K562 (cell line): Measurements from ENCODE around the gene STRIP1.

Experiments used
- FOS ChIP-seq: IDR thresholded peaks from 3 replicates; pipeline ENCODE4 v1.6.1; 2011; ENCODE audit not compliant: insufficient read length; ENCODE audit errors: extremely low read depth
- TBL1XR1 ChIP-seq, 2 experiments: IDR thresholded peaks; 2 replicates each; pipeline ENCODE4 v1.6.1; 2012; ENCODE audit warnings: improper control_type of control experiment in 2 of 2, low read length in 2 of 2, mild to moderate bottlenecking in 1 of 2
- ZNF239 ChIP-seq: fragments of 250-450 bp; sonication (Bioruptor Pico); IDR thresholded peaks from 2 replicates; pipeline ENCODE4 v1.4.0; 2020; ENCODE audit warnings: mild to moderate bottlenecking

DNA sequence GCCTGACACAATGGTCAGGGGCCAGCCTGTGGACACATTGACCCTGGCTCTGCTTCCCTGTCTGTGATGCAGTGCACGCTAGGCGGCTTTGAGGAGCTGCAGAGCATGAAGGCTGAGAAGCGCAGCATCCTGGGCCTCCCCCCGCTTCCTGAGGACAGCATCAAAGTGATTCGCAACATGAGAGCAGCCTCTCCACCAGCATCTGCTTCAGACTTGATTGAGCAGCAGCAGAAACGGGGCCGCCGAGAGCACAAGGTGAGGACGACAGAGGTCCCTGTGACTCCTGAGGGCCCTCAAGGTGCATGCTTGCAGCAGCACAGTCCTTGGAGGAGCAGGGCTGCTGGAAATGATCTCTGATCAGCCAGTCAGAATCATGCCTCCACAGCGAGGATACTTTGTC is 8.6 kb downstream of the STRIP1 start:
- TF ChIP-seq TBL1XR1 (IDR thresholded peaks at IDR 0.05; ENCODE audit: low read length in 2 of 2), result no peak
- no peak for TF ChIP-seq FOS
- no peak for TF ChIP-seq ZNF239 (CRISPR knock-in tag)
